Lung (tissue), 12 donors: ENCODE measurements around the gene RALGPS1. TPM values are rescaled to one million over a fixed set of nuclear protein-coding genes. Genes with fewer than 3 reads are reported as not detected.

ENCODE experiments used
- ATAC-seq: fragments of 200-7000 bp; cut with Tn5 transposase; one replicate; pipeline ENCODE4 v1.9.1; 2020; ENCODE audit warnings: moderate number of reproducible peaks; ENCODE audit not compliant: insufficient read depth, low FRiP score
- DNase-seq, 3 donors: peaks; one replicate each; pipeline ENCODE4 v3.0.0-alpha.2; 2013 to 2017
- H3K27ac ChIP-seq, 2 donors: one replicate each; pipeline ENCODE4 v1.5.1; 2013; ENCODE audit warnings: mild to moderate bottlenecking in 2 of 2, moderate library complexity in 2 of 2, control low read depth in 1 of 2, inconsistent platforms in 1 of 2, low read depth in 1 of 2, low read length in 1 of 2
- H3K27me3 ChIP-seq, 3 donors: one replicate each; pipeline ENCODE4 v1.5.1; 2013; ENCODE audit warnings: low read length in 2 of 3; ENCODE audit not compliant: control insufficient read depth in 3 of 3, insufficient read depth in 3 of 3
- H3K36me3 ChIP-seq, 4 donors: one replicate each; pipeline ENCODE4 v1.5.1; 2013; ENCODE audit warnings: low read length in 4 of 4, mild to moderate bottlenecking in 1 of 4, moderate library complexity in 1 of 4; ENCODE audit not compliant: control insufficient read depth in 4 of 4, insufficient read depth in 4 of 4
- H3K4me1 ChIP-seq, 5 donors: one replicate each; pipeline ENCODE4 v1.5.1; 2013; ENCODE audit warnings: low read length in 5 of 5, mild to moderate bottlenecking in 2 of 5, moderate library complexity in 1 of 5; ENCODE audit not compliant: control insufficient read depth in 5 of 5, insufficient read depth in 5 of 5
- H3K4me3 ChIP-seq: one replicate; pipeline ENCODE4 v1.5.1; 2013; ENCODE audit warnings: mild to moderate bottlenecking, control low read depth, moderate library complexity
- H3K9ac ChIP-seq, 2 donors: one replicate each; pipeline ENCODE4 v1.5.1; 2013; ENCODE audit warnings: low read length in 2 of 2, control low read depth in 1 of 2; ENCODE audit not compliant: insufficient read depth in 1 of 2
- H3K9me3 ChIP-seq, 4 donors: one replicate each; pipeline ENCODE4 v1.5.1; 2013; ENCODE audit warnings: low read length in 3 of 4, mild to moderate bottlenecking in 1 of 4, moderate library complexity in 1 of 4; ENCODE audit not compliant: control insufficient read depth in 4 of 4, insufficient read depth in 3 of 4
- CTCF ChIP-seq: IDR thresholded peaks from 2 replicates; pipeline ENCODE4 v1.5.1; 2012; ENCODE audit warnings: mild to moderate bottlenecking; ENCODE audit errors: control extremely low read depth, extremely low read depth
- WGBS, 2 donors: extraction: QIAGEN DNeasy Blood & Tissue Kit; methylation state at CpG; one replicate each; pipeline ENCODE4 v1.1.7; 2013; 5-methylcytosine and 5-hydroxymethylcytosine counted together
- polyA plus RNA-seq, 2 donors: library from polyadenylated mRNA; stranded (reverse); fragments of 200-250 nt; gene quantifications; one replicate each; pipeline ENCODE4 v1.2.1, GENCODE V29; 2013
- total RNA-seq, 2 donors: library from RNA; depleted of rRNA in 1 of 2; stranded (reverse); fragments of >200 nt in 1 of 2; gene quantifications; one replicate each; pipeline ENCODE4 v1.2.1, GENCODE V29; 2014 to 2021
- donor health status: control.
- donor health status: control.
- donor health status: Bipolar disorder and iron deficiency.
- donor health status: healthy.
- donor health status: DM: yes; HTN: yes; CAD: no.

Gene RALGPS1
- total and polyA plus RNA-seq, 4 donors: 3.5 to 30.3 (median 11.9) TPM

- Histone ChIP-seq H3K9me3 (peaks cover 0 to 2% (median 0%) of the 10 kb centered on the region in 4 donors), H3K27me3 (no peaks in the 10 kb centered on the region), H3K9ac (no peak overlapping the region), H3K4me3 (no peak overlapping the region), H3K36me3 (no peaks in the 10 kb centered on the region), H3K4me1 (peaks cover 0 to 15% (median 8%) of the 10 kb centered on the region in 5 donors), H3K27ac (no peak overlapping the region)
- no peak for TF ChIP-seq CTCF
- ATAC-seq (no peak), DNase-seq (no peak)
Observed at GRCh38 chr9:126980231-126980630, 65.6 kb downstream of the RALGPS1 start.

- DNase-seq (no peak), ATAC-seq (no peak)
- Histone ChIP-seq H3K4me3 (no peak overlapping the region), H3K27ac (no peak overlapping the region), H3K36me3 (no peaks in the 10 kb centered on the region), H3K9me3 (peaks cover 0 to 2% (median 0%) of the 10 kb centered on the region in 4 donors), H3K9ac (no peak overlapping the region), H3K27me3 (no peaks in the 10 kb centered on the region), H3K4me1 (peaks cover 0 to 7% (median 5%) of the 10 kb centered on the region in 5 donors)
- no peak for TF ChIP-seq CTCF
- WGBS, 2 donors: 95% methylated on average over 2 of the region's 2 CpGs
Observed at GRCh38 chr9:126981218-126981617, 66.6 kb downstream of the RALGPS1 start.

- DNase-seq (no peak), ATAC-seq (no peak)
- Histone ChIP-seq H3K4me1 (peaks cover 0 to 11% (median 0%) of the 10 kb centered on the region in 5 donors), H3K27ac (no peak overlapping the region), H3K4me3 (no peak overlapping the region), H3K36me3 (no peaks in the 10 kb centered on the region), H3K9me3 (peaks cover 0 to 2% (median 0%) of the 10 kb centered on the region in 4 donors), H3K27me3 (no peaks in the 10 kb centered on the region), H3K9ac (no peak overlapping the region)
- WGBS, 2 donors: 90% methylated on average over 5 of the region's 5 CpGs
- TF ChIP-seq CTCF: no peak
Observed at GRCh38 chr9:126982215-126983002, 67.8 kb downstream of the RALGPS1 start.

GRCh38 chr9:126983767-126984166 is 69.2 kb downstream of the RALGPS1 start:
- Histone ChIP-seq H3K9me3 (peaks cover 0 to 2% (median 0%) of the 10 kb centered on the region in 4 donors), H3K4me1 (peaks cover 0 to 12% (median 0%) of the 10 kb centered on the region in 5 donors), H3K9ac (no peak overlapping the region), H3K27ac (no peak overlapping the region), H3K36me3 (no peaks in the 10 kb centered on the region), H3K27me3 (no peaks in the 10 kb centered on the region), H3K4me3 (no peak overlapping the region)
- WGBS, 2 donors: 94 to 96% methylated on average over 1 of the region's 1 CpG
- ATAC-seq (no peak), DNase-seq (no peak)
- TF ChIP-seq CTCF: no peak
